RWPE1 (cell line): ENCODE results near the gene GPAT3.

Source experiments
- CTCF ChIA-PET: fragments of 350-600 bp; sonication (Branson Sonifier 250); formaldehyde crosslinking; extraction: SDS; loops from one replicate; lab custom pipeline; 2021; lab: Yijun Ruan, JAX
- POLR2A ChIA-PET: fragments of 400-600 bp; formaldehyde crosslinking; extraction: SDS; loops from one replicate; lab custom pipeline; 2020; ENCODE audit warnings: antibody characterized with exemption; ENCODE audit not compliant: low non-redundant PET; lab: Yijun Ruan, JAX
- DNase-seq: peaks from one replicate; pipeline ENCODE4 v3.0.0; 2012; ENCODE audit warnings: low spot score
- H3K27ac ChIP-seq: fragments of 450-650 bp; 2 replicates; pipeline ENCODE4 v1.5.1; 2017
- CTCF ChIP-seq: fragments of 450-650 bp; conservative IDR thresholded peaks from 2 replicates; pipeline ENCODE4 v1.5.1; 2017; ENCODE audit warnings: low read depth, mild to moderate bottlenecking

The GPAT3 gene

GRCh38 chr4:83629945-83630721 is 94.2 kb downstream of the GPAT3 start:
- DNase-seq: peak; percentile 33
- H3K27ac ChIP-seq: peak overlapping the region; percentile 46
- ChIA-PET POLR2A (no interaction called here), CTCF (interaction anchor here (0.5 to 0.6 kb wide), 2 partner anchors 98 to 661 kb away, joined by 5 read pairs; no protein-coding TSS in a partner anchor)
- TF ChIP-seq CTCF: no peak

GRCh38 chr4:83631066-83631465 is 95.2 kb downstream of the GPAT3 start:
- POLR2A ChIA-PET: no interaction called here
- DNase-seq: no peak
- CTCF ChIA-PET: interaction anchor here (1.2 kb wide), 1 partner anchor 14 kb away, joined by 3 read pairs; no protein-coding TSS in a partner anchor
- no peak for TF ChIP-seq CTCF
- H3K27ac ChIP-seq: no peak overlapping the region

GRCh38 chr4:83636930-83637329 is 101.0 kb downstream of the GPAT3 start:
- POLR2A ChIA-PET: interaction anchor here (0.5 kb wide), 1 partner anchor 195 kb away, joined by 6 read pairs; no protein-coding TSS in a partner anchor
- no peak for TF ChIP-seq CTCF
- H3K27ac ChIP-seq: no peak overlapping the region
- CTCF ChIA-PET: no interaction called here
- DNase-seq: no peak

- TF ChIP-seq CTCF: peak; percentile 83
- DNase-seq: peak; percentile 65
- ChIA-PET CTCF (interaction anchor here (0.6 to 1.5 kb wide), 4 partner anchors 131 to 918 kb away, joined by 3 to 8 read pairs (median 4); no protein-coding TSS in a partner anchor), POLR2A (no interaction called here)
- H3K27ac ChIP-seq: no peak overlapping the region
These were observed 104.1 kb downstream of the GPAT3 start for GRCh38 chr4:83639849-83640493.

GRCh38 chr4:83643036-83643435 is 107.1 kb downstream of the GPAT3 start:
- DNase-seq: no peak
- TF ChIP-seq CTCF: no peak
- ChIA-PET CTCF (interaction anchor here (0.7 kb wide), 2 partner anchors 49 to 597 kb away, joined by 4 read pairs; no protein-coding TSS in a partner anchor), POLR2A (no interaction called here)
- H3K27ac ChIP-seq: no peak overlapping the region
